Liver (tissue), 9 donors: ENCODE data around the gene METTL21C. TPM values are rescaled to one million over a fixed set of nuclear protein-coding genes. Genes with fewer than 3 reads are reported as not detected.

ENCODE experiments used
- DNase-seq: peaks from one replicate; pipeline ENCODE4 v3.0.0-alpha.2; 2017; ENCODE audit warnings: low spot score
- H3K27ac ChIP-seq, 2 donors: one replicate each; pipeline ENCODE4 v1.7.0; 2013; ENCODE audit warnings: inconsistent platforms in 2 of 2, low read length in 2 of 2, control low read depth in 1 of 2, low read depth in 1 of 2, mild to moderate bottlenecking in 1 of 2
- H3K27me3 ChIP-seq, 4 donors: one replicate each; pipeline versions ENCODE4 v1.6.1 to v1.7.0; 2013; ENCODE audit warnings: low read length in 3 of 4, inconsistent platforms in 1 of 4, mild to moderate bottlenecking in 1 of 4, moderate library complexity in 1 of 4; ENCODE audit not compliant: control insufficient read depth in 4 of 4, insufficient read depth in 4 of 4
- H3K36me3 ChIP-seq, 4 donors: one replicate each; pipeline versions ENCODE4 v1.6.1 to v1.7.0; 2013; ENCODE audit warnings: low read length in 3 of 4, mild to moderate bottlenecking in 3 of 4, low read depth in 1 of 4, moderate library complexity in 1 of 4; ENCODE audit not compliant: control insufficient read depth in 4 of 4, insufficient read depth in 3 of 4
- H3K4me1 ChIP-seq, 4 donors: one replicate each; pipeline versions ENCODE4 v1.6.1 to v1.7.0; 2013; ENCODE audit warnings: low read length in 3 of 4, mild to moderate bottlenecking in 3 of 4, moderate library complexity in 1 of 4; ENCODE audit not compliant: control insufficient read depth in 4 of 4, insufficient read depth in 4 of 4
- H3K4me3 ChIP-seq, 3 donors: one replicate each; pipeline versions ENCODE4 v1.6.1 to v1.7.0; 2013; ENCODE audit warnings: low read length in 3 of 3, control low read depth in 1 of 3, low read depth in 1 of 3, mild to moderate bottlenecking in 1 of 3
- H3K9ac ChIP-seq, 2 donors: one replicate each; pipeline ENCODE4 v1.7.0; 2013; ENCODE audit warnings: low read length in 2 of 2, mild to moderate bottlenecking in 2 of 2, moderate library complexity in 2 of 2, control low read depth in 1 of 2, low read depth in 1 of 2
- H3K9me3 ChIP-seq, 4 donors: one replicate each; pipeline versions ENCODE4 v1.6.1 to v1.7.0; 2013; ENCODE audit warnings: low read length in 3 of 4; ENCODE audit not compliant: control insufficient read depth in 4 of 4
- EGR1 ChIP-seq, 2 donors: IDR thresholded peaks; 2 replicates each; pipeline ENCODE4 v1.6.1; 2016 to 2018; ENCODE audit warnings: antibody characterized with exemption in 2 of 2, low read depth in 2 of 2
- FOXA1 ChIP-seq: IDR thresholded peaks from 2 replicates; pipeline ENCODE4 v1.6.1; 2016; ENCODE audit warnings: antibody characterized with exemption
- FOXA2 ChIP-seq: IDR thresholded peaks from 2 replicates; pipeline ENCODE4 v1.6.1; 2016; ENCODE audit warnings: antibody characterized with exemption
- GABPA ChIP-seq, 2 donors: IDR thresholded peaks in 1 of 2; conservative IDR thresholded peaks in 1 of 2; 2 replicates each; pipeline ENCODE4 v1.6.1; 2016; ENCODE audit warnings: antibody characterized with exemption in 2 of 2, mild to moderate bottlenecking in 1 of 2, moderate library complexity in 1 of 2
- HNF4A ChIP-seq, 2 donors: conservative IDR thresholded peaks; 2 replicates each; pipeline ENCODE4 v1.6.1; 2016; ENCODE audit warnings: antibody characterized with exemption in 2 of 2, mild to moderate bottlenecking in 2 of 2
- HNF4G ChIP-seq: IDR thresholded peaks from 2 replicates; pipeline ENCODE4 v1.6.1; 2016; ENCODE audit warnings: antibody characterized with exemption
- JUND ChIP-seq, 2 donors: IDR thresholded peaks; 2 replicates each; pipeline ENCODE4 v1.6.1; 2016; ENCODE audit warnings: antibody characterized with exemption in 2 of 2
- MAX ChIP-seq: IDR thresholded peaks from 2 replicates; pipeline ENCODE4 v1.6.1; 2016; ENCODE audit warnings: antibody characterized with exemption
- NR2F2 ChIP-seq: IDR thresholded peaks from 2 replicates; pipeline ENCODE4 v1.6.1; 2016; ENCODE audit warnings: antibody characterized with exemption
- RAD21 ChIP-seq, 2 donors: IDR thresholded peaks; 2 replicates each; pipeline ENCODE4 v1.6.1; 2016; ENCODE audit warnings: antibody characterized with exemption in 2 of 2, mild to moderate bottlenecking in 2 of 2
- RXRA ChIP-seq, 2 donors: IDR thresholded peaks; 2 replicates each; pipeline ENCODE4 v1.6.1; 2017 to 2018; ENCODE audit warnings: antibody characterized with exemption in 2 of 2, mild to moderate bottlenecking in 1 of 2
- SP1 ChIP-seq: IDR thresholded peaks from 2 replicates; pipeline ENCODE4 v1.6.1; 2018; ENCODE audit warnings: antibody characterized with exemption, mild to moderate bottlenecking
- TAF1 ChIP-seq: conservative IDR thresholded peaks from 2 replicates; pipeline ENCODE4 v1.6.1; 2016; ENCODE audit warnings: antibody characterized with exemption, mild to moderate bottlenecking
- YY1 ChIP-seq: IDR thresholded peaks from 2 replicates; pipeline ENCODE4 v1.6.1; 2016; ENCODE audit warnings: antibody characterized with exemption, mild to moderate bottlenecking
- ZBTB33 ChIP-seq: IDR thresholded peaks from 2 replicates; pipeline ENCODE4 v1.6.1; 2016; ENCODE audit warnings: antibody characterized with exemption
- WGBS: extraction: QIAGEN DNeasy Blood & Tissue Kit; methylation state at CpG from one replicate; pipeline ENCODE4 v1.1.7; 2013; 5-methylcytosine and 5-hydroxymethylcytosine counted together
- polyA plus RNA-seq, 2 donors: library from polyadenylated mRNA; stranded (reverse) in 1 of 2; unstranded in 1 of 2; fragments of 200-250 nt in 1 of 2; fragments of >200 nt in 1 of 2; fragmentation: Nextera tagmentation in 1 of 2; extraction: Ambion mirVana in 1 of 2; gene quantifications; one replicate each; pipeline versions ENCODE4 v1.2.1 to v1.2.3, GENCODE V29; 2013 to 2015
- total RNA-seq, 2 donors: library from RNA; depleted of rRNA; stranded (reverse); fragments of >200 nt; gene quantifications; one replicate each; pipeline ENCODE4 v1.2.3, GENCODE V29; 2014
- TF ChIP-seq, protein P1 (sequence below): IDR thresholded peaks from 2 replicates; pipeline ENCODE4 v1.6.1; 2016; ENCODE audit warnings: antibody characterized with exemption, mild to moderate bottlenecking
- TF ChIP-seq, protein P2 (sequence below): IDR thresholded peaks from 2 replicates; pipeline ENCODE4 v1.6.1; 2016; ENCODE audit warnings: antibody characterized with exemption
- TF ChIP-seq, protein P3 (sequence below): fragments of 150-350 bp; IDR thresholded peaks from 2 replicates; pipeline ENCODE4 v1.5.1; 2017; ENCODE audit warnings: improper control_type of control experiment, low read depth, low read length; ENCODE audit not compliant: missing input control
- donor health status: healthy.
- donor health status: healthy.
- donor health status: healthy.
- donor health status: healthy.
- donor health status: healthy.

The METTL21C gene
- total and polyA plus RNA-seq, 4 donors, result 0.09 TPM; not detected in 3

- no peak for DNase-seq
- H3K9ac ChIP-seq, result no peak overlapping the region
- H3K4me3 ChIP-seq, result no peak overlapping the region
- H3K36me3 ChIP-seq, result peaks cover 3 to 68% (median 58%) of the 10 kb centered on the region in 4 donors
- TF ChIP-seq RAD21 (IDR thresholded peaks at IDR 0.05) (no peak), NR2F2 (no peak), ZBTB33 (no peak), YY1 (no peak), RXRA (IDR thresholded peaks at IDR 0.05) (no peak), GABPA (IDR thresholded peaks at IDR 0.05 in 1 of 2, conservative IDR thresholded peaks at IDR 0.05 in 1 of 2) (no peak), SP1 (no peak), JUND (IDR thresholded peaks at IDR 0.05) (no peak), HNF4A (conservative IDR thresholded peaks at IDR 0.05) (no peak), TAF1 (no peak), HNF4G (no peak), EGR1 (IDR thresholded peaks at IDR 0.05; ENCODE audit: low read depth in 2 of 2) (no peak), MAX (no peak), FOXA1 (no peak), FOXA2 (no peak)
- TF ChIP-seq, protein P1, sequence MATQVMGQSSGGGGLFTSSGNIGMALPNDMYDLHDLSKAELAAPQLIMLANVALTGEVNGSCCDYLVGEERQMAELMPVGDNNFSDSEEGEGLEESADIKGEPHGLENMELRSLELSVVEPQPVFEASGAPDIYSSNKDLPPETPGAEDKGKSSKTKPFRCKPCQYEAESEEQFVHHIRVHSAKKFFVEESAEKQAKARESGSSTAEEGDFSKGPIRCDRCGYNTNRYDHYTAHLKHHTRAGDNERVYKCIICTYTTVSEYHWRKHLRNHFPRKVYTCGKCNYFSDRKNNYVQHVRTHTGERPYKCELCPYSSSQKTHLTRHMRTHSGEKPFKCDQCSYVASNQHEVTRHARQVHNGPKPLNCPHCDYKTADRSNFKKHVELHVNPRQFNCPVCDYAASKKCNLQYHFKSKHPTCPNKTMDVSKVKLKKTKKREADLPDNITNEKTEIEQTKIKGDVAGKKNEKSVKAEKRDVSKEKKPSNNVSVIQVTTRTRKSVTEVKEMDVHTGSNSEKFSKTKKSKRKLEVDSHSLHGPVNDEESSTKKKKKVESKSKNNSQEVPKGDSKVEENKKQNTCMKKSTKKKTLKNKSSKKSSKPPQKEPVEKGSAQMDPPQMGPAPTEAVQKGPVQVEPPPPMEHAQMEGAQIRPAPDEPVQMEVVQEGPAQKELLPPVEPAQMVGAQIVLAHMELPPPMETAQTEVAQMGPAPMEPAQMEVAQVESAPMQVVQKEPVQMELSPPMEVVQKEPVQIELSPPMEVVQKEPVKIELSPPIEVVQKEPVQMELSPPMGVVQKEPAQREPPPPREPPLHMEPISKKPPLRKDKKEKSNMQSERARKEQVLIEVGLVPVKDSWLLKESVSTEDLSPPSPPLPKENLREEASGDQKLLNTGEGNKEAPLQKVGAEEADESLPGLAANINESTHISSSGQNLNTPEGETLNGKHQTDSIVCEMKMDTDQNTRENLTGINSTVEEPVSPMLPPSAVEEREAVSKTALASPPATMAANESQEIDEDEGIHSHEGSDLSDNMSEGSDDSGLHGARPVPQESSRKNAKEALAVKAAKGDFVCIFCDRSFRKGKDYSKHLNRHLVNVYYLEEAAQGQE, result no peak
- TF ChIP-seq, protein P2, sequence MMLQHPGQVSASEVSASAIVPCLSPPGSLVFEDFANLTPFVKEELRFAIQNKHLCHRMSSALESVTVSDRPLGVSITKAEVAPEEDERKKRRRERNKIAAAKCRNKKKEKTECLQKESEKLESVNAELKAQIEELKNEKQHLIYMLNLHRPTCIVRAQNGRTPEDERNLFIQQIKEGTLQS, result no peak
- TF ChIP-seq, protein P3, sequence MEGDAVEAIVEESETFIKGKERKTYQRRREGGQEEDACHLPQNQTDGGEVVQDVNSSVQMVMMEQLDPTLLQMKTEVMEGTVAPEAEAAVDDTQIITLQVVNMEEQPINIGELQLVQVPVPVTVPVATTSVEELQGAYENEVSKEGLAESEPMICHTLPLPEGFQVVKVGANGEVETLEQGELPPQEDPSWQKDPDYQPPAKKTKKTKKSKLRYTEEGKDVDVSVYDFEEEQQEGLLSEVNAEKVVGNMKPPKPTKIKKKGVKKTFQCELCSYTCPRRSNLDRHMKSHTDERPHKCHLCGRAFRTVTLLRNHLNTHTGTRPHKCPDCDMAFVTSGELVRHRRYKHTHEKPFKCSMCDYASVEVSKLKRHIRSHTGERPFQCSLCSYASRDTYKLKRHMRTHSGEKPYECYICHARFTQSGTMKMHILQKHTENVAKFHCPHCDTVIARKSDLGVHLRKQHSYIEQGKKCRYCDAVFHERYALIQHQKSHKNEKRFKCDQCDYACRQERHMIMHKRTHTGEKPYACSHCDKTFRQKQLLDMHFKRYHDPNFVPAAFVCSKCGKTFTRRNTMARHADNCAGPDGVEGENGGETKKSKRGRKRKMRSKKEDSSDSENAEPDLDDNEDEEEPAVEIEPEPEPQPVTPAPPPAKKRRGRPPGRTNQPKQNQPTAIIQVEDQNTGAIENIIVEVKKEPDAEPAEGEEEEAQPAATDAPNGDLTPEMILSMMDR, result no peak
- no peaks in the 10 kb centered on the region for H3K9me3 ChIP-seq
- H3K27ac ChIP-seq, result no peak overlapping the region
- WGBS, result 94% methylated on average over 1 of the region's 1 CpG
- peaks cover 2 to 11% (median 8%) of the 10 kb centered on the region in 4 donors for H3K4me1 ChIP-seq
- no peaks in the 10 kb centered on the region for H3K27me3 ChIP-seq
These were observed 51.2 kb downstream of the METTL21C start for GRCh38 chr13:102643656-102644055.
